ENCODE data around the gene HCFC1. TPM values are rescaled to one million over a fixed set of nuclear protein-coding genes. Genes with fewer than 3 reads are reported as not detected.
A peak's percentile ranks its signal among the peaks of the same experiment; 100 is the strongest.

The HCFC1 gene
- total and polyA plus RNA-seq, 2 of the 8 experiments (the other 6 are each of a cell fraction or from before 2014, with no cell fraction given) = 24.9 to 117 TPM

- Histone ChIP-seq H3K23ac (ENCODE audit: insufficient read length) (no peak overlapping the region), H3K4ac (replicated peaks; ENCODE audit: insufficient read length, low read depth, low read length) (no peak overlapping the region), H4K5ac (ENCODE audit: insufficient read length, low read depth, low read length) (no peak overlapping the region), H3K4me3 (ENCODE audit: extremely low read depth in 1 of 4, insufficient read depth in 2 of 4, low read depth in 3 of 4, low read length in 4 of 4) (no peak overlapping the region), H2AK5ac (ENCODE audit: low read depth, low read length) (no peak overlapping the region), H2BK5ac (ENCODE audit: low read depth, low read length) (no peak overlapping the region), H2AFZ (ENCODE audit: low read length) (no peak overlapping the region), H3K79me1 (ENCODE audit: low read depth, low read length) (no peaks in the 10 kb centered on the region), H3K56ac (replicated peaks; ENCODE audit: insufficient read length, low read depth, low read length) (no peak overlapping the region), H3K9ac (replicated peaks in 1 of 4; ENCODE audit: extremely low read depth in 1 of 4, low read depth in 3 of 4, low read length in 3 of 4) (no peak overlapping the region), H3K79me2 (ENCODE audit: control insufficient read depth in 1 of 2, insufficient read depth in 2 of 2, low read length in 2 of 2) (no peaks in the 10 kb centered on the region), H3K9me3 (ENCODE audit: insufficient read depth in 2 of 2, low read depth in 1 of 2, low read length in 1 of 2) (no peaks in the 10 kb centered on the region), H3K4me2 (ENCODE audit: insufficient read depth in 1 of 2, low read depth in 2 of 2, low read length in 2 of 2) (no peak overlapping the region), H4K91ac (replicated peaks; ENCODE audit: insufficient read length, low read length) (no peak overlapping the region), H3K18ac (ENCODE audit: extremely low read depth, low read length) (no peak overlapping the region), H3K23me2 (ENCODE audit: low read depth, low read length) (peaks cover 3% of the 10 kb centered on the region; the same call in 1 of the 2 replicates), H2BK15ac (ENCODE audit: low read length) (no peak overlapping the region), H2BK20ac (ENCODE audit: low read length) (no peak overlapping the region), H2BK12ac (ENCODE audit: low read depth, low read length) (no peak overlapping the region), H3K4me1 (replicated peaks in 1 of 4; ENCODE audit: control insufficient read depth in 3 of 4, insufficient read depth in 4 of 4, low read length in 3 of 4) (peaks cover 0 to 8% (median 0%) of the 10 kb centered on the region in 4 experiments; a peak in 1 of 7 replicates), H3K27me3 (replicated peaks in 1 of 4; ENCODE audit: control insufficient read depth in 3 of 4, extremely low read depth in 1 of 4, insufficient read depth in 3 of 4, low read length in 3 of 4) (no peaks in the 10 kb centered on the region), H4K20me1 (replicated peaks in 1 of 2; ENCODE audit: control insufficient read depth in 1 of 2, insufficient read depth in 2 of 2, low read length in 2 of 2) (peaks cover 0 to 2% of the 10 kb centered on the region in 2 experiments), H3K27ac (ENCODE audit: low read depth, low read length) (no peak overlapping the region), H2BK120ac (replicated peaks; ENCODE audit: low read depth, low read length) (no peak overlapping the region), H3K36me3 (ENCODE audit: control insufficient read depth in 2 of 4, insufficient read depth in 4 of 4, low read length in 3 of 4) (no peaks in the 10 kb centered on the region), H3K14ac (ENCODE audit: insufficient read length) (no peak overlapping the region), H4K8ac (ENCODE audit: extremely low read depth, insufficient read depth, low read length) (no peak overlapping the region)
- FAIRE-seq = peak; percentile 13
- DNase-seq (ENCODE audit: low read depth in 1 of 2, low spot score in 2 of 2) = no peak
- ChIA-PET POLR2A (ENCODE audit: partially characterized antibody) (interaction anchor here (0.9 kb wide), 1 partner anchor 49 kb away, joined by 3 read pairs; no protein-coding TSS in a partner anchor), CTCF (ENCODE audit: partially characterized antibody) (no interaction called here)
- TF ChIP-seq JUND (IDR thresholded peaks at IDR 0.05; ENCODE audit: low read length) (no peak), BACH1 (IDR thresholded peaks at IDR 0.05; ENCODE audit: low read length) (no peak), POLR2A (IDR thresholded peaks at IDR 0.05; ENCODE audit: control extremely low read depth in 1 of 2, low read depth in 2 of 2, low read length in 2 of 2) (no peak), CHD2 (IDR thresholded peaks at IDR 0.05; ENCODE audit: low read length) (no peak), USF2 (IDR thresholded peaks at IDR 0.05; ENCODE audit: low read length) (no peak), GABPA (IDR thresholded peaks at IDR 0.05; ENCODE audit: borderline replicate concordance, insufficient read depth, low read length) (no peak), MAFK (IDR thresholded peaks at IDR 0.05; ENCODE audit: low read depth, low read length) (no peak), RFX5 (IDR thresholded peaks at IDR 0.05; ENCODE audit: borderline replicate concordance, low read depth, low read length) (no peak), TAF7 (optimal IDR thresholded peaks at IDR 0.05; ENCODE audit: borderline replicate concordance, low read depth, low read length) (no peak), KDM4A (IDR thresholded peaks at IDR 0.05; ENCODE audit: low read depth, low read length, severe bottlenecking) (no peak), PHF8 (conservative IDR thresholded peaks at IDR 0.05; ENCODE audit: low read depth, low read length) (no peak), SP2 (IDR thresholded peaks at IDR 0.05; ENCODE audit: low read length) (no peak), CHD1 (IDR thresholded peaks at IDR 0.05; ENCODE audit: low read depth, low read length) (no peak)
Measured at GRCh38 chrX:153897899-153898298, 73.7 kb downstream of the HCFC1 start.
